Hepatocyte (in vitro differentiated cells): ENCODE measurements around the gene SYTL1. TPM values are rescaled to one million over a fixed set of nuclear protein-coding genes. Genes with fewer than 3 reads are reported as not detected.

ENCODE experiments used
- DNase-seq: peaks from one replicate; pipeline ENCODE4 v3.0.0-alpha.2; 2016; ENCODE audit warnings: low spot score
- H2AFZ ChIP-seq: fragments of 200-600 bp; sonication (generic); 2 replicates; pipeline ENCODE4 v1.6.0; 2016; ENCODE audit warnings: antibody characterized with exemption, mild to moderate bottlenecking
- H3K27ac ChIP-seq: fragments of 200-600 bp; sonication (generic); 2 replicates; pipeline ENCODE4 v1.5.1; 2016; ENCODE audit warnings: mild to moderate bottlenecking
- H3K27me3 ChIP-seq: fragments of 200-600 bp; sonication (generic); 2 replicates; pipeline ENCODE4 v1.6.1; 2016
- H3K36me3 ChIP-seq: fragments of 200-600 bp; sonication (generic); replicated peaks from 2 replicates; pipeline ENCODE4 v1.5.1; 2016; ENCODE audit warnings: low read depth; ENCODE audit not compliant: insufficient read depth
- H3K4me1 ChIP-seq: fragments of 200-600 bp; sonication (generic); 2 replicates; pipeline ENCODE4 v1.5.1; 2016; ENCODE audit warnings: mild to moderate bottlenecking, moderate library complexity; ENCODE audit not compliant: insufficient read depth
- H3K4me2 ChIP-seq: fragments of 200-600 bp; sonication (generic); 2 replicates; pipeline ENCODE4 v1.6.0; 2016
- H3K4me3 ChIP-seq: fragments of 200-600 bp; sonication (generic); 2 replicates; pipeline ENCODE4 v1.5.1; 2016; ENCODE audit warnings: mild to moderate bottlenecking
- H3K79me2 ChIP-seq: fragments of 200-600 bp; sonication (generic); 2 replicates; pipeline ENCODE4 v1.6.0; 2017; ENCODE audit warnings: mild to moderate bottlenecking
- H3K9me2 ChIP-seq: fragments of 200-600 bp; sonication (generic); replicated peaks from 2 replicates; pipeline ENCODE4 v1.6.0; 2017; ENCODE audit warnings: mild to moderate bottlenecking; ENCODE audit not compliant: insufficient read depth
- H3K9me3 ChIP-seq: fragments of 200-600 bp; sonication (generic); 2 replicates; pipeline ENCODE4 v1.5.1; 2016; ENCODE audit warnings: low read depth, mild to moderate bottlenecking
- H4K20me1 ChIP-seq: fragments of 200-600 bp; sonication (generic); 2 replicates; pipeline ENCODE4 v1.6.0; 2016; ENCODE audit warnings: mild to moderate bottlenecking; ENCODE audit not compliant: insufficient read depth, poor library complexity, severe bottlenecking
- CTCF ChIP-seq: fragments of 200-600 bp; sonication (generic); IDR thresholded peaks from 2 replicates; pipeline ENCODE4 v1.5.1; 2016; ENCODE audit warnings: antibody characterized with exemption, mild to moderate bottlenecking; ENCODE audit not compliant: poor library complexity
- EZH2 ChIP-seq: fragments of 200-600 bp; sonication (generic); IDR thresholded peaks from 2 replicates; pipeline ENCODE4 v1.6.1; 2016; ENCODE audit warnings: antibody characterized with exemption, mild to moderate bottlenecking, borderline replicate concordance
- EZH2phosphoT487 ChIP-seq: fragments of 200-600 bp; sonication (generic); IDR thresholded peaks from one replicate; pipeline ENCODE4 v1.6.1; 2018; ENCODE audit warnings: antibody characterized with exemption, mild to moderate bottlenecking, low read depth, moderate library complexity; ENCODE audit not compliant: unreplicated experiment, severe bottlenecking
- WGBS: methylation state at CpG from one replicate; pipeline ENCODE4 v1.1.6; 2016; ENCODE audit warnings: low lambda C conversion rate; ENCODE audit errors: missing lambda C conversion rate; 5-methylcytosine and 5-hydroxymethylcytosine counted together
- polyA plus RNA-seq: library from polyadenylated mRNA; unstranded; fragments of >200 nt; fragmentation: Nextera tagmentation; extraction: Ambion mirVana; gene quantifications from 2 replicates; pipeline ENCODE4 v1.2.1, GENCODE V29; 2016
- total RNA-seq: library from RNA; depleted of rRNA; stranded (reverse); fragments of >200 nt; gene quantifications from 2 replicates; pipeline ENCODE4 v1.2.3, GENCODE V29; 2014

SYTL1 gene
- total and polyA plus RNA-seq, 2 experiments from 2014 or later: 12.1 to 21.7 TPM

- no peaks in the 10 kb centered on the region for H3K4me1 ChIP-seq
- DNase-seq: no peak
- H2AFZ ChIP-seq: no peak overlapping the region
- no peak for TF ChIP-seq EZH2phosphoT487
- TF ChIP-seq EZH2: no peak
- no peak for TF ChIP-seq CTCF
- H3K36me3 ChIP-seq: no peaks in the 10 kb centered on the region
- no peak overlapping the region for H3K27ac ChIP-seq
- H3K4me3 ChIP-seq: no peak overlapping the region
- no peaks in the 10 kb centered on the region for H3K27me3 ChIP-seq
- H3K9me3 ChIP-seq: no peaks in the 10 kb centered on the region
- H4K20me1 ChIP-seq: no peaks in the 10 kb centered on the region
- 84% methylated on average over 12 of the region's 12 CpGs for WGBS
- no peaks in the 10 kb centered on the region for H3K79me2 ChIP-seq
- H3K9me2 ChIP-seq: no peaks in the 10 kb centered on the region
- H3K4me2 ChIP-seq: no peak overlapping the region
These were observed 39.2 kb downstream of the SYTL1 start for GRCh38 chr1:27380766-27381733.

- no peaks in the 10 kb centered on the region for H3K36me3 ChIP-seq
- DNase-seq: no peak
- H3K4me3 ChIP-seq: no peak overlapping the region
- no peaks in the 10 kb centered on the region for H4K20me1 ChIP-seq
- no peaks in the 10 kb centered on the region for H3K27me3 ChIP-seq
- H3K27ac ChIP-seq: no peak overlapping the region
- H2AFZ ChIP-seq: no peak overlapping the region
- no peaks in the 10 kb centered on the region for H3K9me2 ChIP-seq
- no peak for TF ChIP-seq EZH2
- TF ChIP-seq EZH2phosphoT487: no peak
- TF ChIP-seq CTCF: no peak
- H3K4me2 ChIP-seq: no peak overlapping the region
- H3K9me3 ChIP-seq: no peaks in the 10 kb centered on the region
- no peaks in the 10 kb centered on the region for H3K4me1 ChIP-seq
- H3K79me2 ChIP-seq: no peaks in the 10 kb centered on the region
- 92% methylated on average over 13 of the region's 18 CpGs for WGBS
These were observed 40.3 kb downstream of the SYTL1 start for GRCh38 chr1:27381969-27382762.

GRCh38 chr1:27383039-27383605, 41.3 kb downstream of the SYTL1 start, which contains the start of gene CD164L2:
CD164L2 (minus strand) TSS chr1:27383333; CDS start chr1:27383239, 94 bp downstream.
- Histone ChIP-seq H3K27me3 (no peaks in the 10 kb centered on the region), H3K36me3 (no peaks in the 10 kb centered on the region), H3K4me1 (no peaks in the 10 kb centered on the region), H4K20me1 (no peaks in the 10 kb centered on the region), H3K4me3 (no peak within 1 kb of the TSS), H3K79me2 (no peaks in the 10 kb centered on the region), H2AFZ (no peak within 1 kb of the TSS), H3K9me2 (no peaks in the 10 kb centered on the region), H3K4me2 (peak within 1 kb of the TSS; percentile 74), H3K9me3 (no peaks in the 10 kb centered on the region), H3K27ac (no peak within 1 kb of the TSS)
- TF ChIP-seq EZH2phosphoT487: no peak
- no peak for TF ChIP-seq CTCF
- TF ChIP-seq EZH2: no peak
- WGBS: 8% methylated on average over 31 of the region's 43 CpGs
- peak; percentile 84 for DNase-seq
